ENCODE data around the gene SETMAR.
"Not testable (repeated sequence)": the region's sequence is repeated elsewhere in the genome, so short reads cannot be mapped to it uniquely, and the experiment has no call there.

Gene SETMAR

DNA sequence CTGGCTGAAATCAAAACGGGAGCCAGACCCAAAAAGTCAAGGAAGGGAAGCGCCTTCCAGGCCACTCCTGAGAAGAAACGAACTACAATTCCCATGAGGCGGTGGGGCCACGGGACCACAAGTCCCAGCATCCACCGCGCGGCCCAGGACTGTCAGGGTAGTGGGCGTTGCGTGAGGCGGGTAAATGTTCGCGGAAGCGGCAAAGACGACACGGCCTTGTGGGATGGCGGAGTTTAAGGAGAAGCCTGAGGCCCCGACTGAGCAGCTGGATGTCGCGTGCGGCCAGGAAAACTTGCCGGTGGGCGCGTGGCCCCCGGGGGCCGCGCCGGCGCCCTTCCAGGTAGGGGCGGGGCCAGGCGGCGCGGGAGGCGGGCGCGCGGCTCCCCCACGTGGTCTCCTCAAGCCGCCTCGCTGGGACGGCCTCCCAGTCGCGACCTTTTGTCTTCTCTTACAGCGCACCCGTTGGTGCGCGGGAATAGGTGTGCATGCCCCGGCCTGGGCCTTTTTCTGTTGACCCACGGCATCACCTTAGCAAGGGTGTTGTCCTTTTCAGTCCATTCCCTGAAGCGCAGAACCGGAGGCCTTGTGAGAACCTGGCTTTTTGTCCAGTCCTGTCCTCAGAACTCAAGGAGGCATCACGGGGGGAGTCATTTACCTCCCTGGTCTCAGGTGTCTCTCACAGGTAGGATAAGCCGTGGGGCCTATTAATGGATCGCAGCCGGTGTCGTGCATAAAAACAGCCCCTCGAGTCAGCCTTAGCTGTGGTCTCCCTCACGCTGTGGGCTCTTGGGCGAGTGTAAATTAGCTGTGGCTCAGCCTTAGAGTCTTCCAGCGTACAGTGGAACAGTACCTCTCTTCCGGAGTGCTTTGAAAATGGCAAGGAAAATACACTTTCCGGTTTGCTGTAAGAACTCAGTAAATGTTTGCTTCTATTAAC lies at the start of gene SETMAR:
Gene SETMAR, plus strand, starts transcription at position 183 of the 937 bp plus-strand sequence. Its CDS starts 2 bp downstream, at position 185.
- DNase-seq (ENCODE audit: low spot score), result peak; percentile 81

DNA sequence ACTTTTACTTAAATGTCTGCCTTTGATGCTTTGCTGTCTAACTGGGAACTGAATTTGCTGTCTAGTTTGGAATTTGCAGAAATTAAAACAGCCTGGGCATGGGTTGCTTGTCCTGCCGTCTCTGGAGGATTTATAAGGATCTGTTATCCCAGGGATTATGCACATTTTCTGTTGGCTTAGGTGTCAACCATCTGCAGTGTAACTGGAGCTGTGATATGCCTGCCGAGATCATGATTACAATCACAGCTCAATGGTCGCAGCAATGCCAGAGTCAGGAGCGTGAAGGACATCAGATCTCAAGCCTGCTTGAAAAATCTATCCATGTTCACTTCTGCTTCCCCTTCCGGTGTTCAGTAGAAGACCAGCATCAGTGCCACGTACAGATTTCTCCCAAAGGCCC lies 41.8 kb upstream of the SETMAR start:
- DNase-seq (ENCODE audit: low spot score), result no peak

DNA sequence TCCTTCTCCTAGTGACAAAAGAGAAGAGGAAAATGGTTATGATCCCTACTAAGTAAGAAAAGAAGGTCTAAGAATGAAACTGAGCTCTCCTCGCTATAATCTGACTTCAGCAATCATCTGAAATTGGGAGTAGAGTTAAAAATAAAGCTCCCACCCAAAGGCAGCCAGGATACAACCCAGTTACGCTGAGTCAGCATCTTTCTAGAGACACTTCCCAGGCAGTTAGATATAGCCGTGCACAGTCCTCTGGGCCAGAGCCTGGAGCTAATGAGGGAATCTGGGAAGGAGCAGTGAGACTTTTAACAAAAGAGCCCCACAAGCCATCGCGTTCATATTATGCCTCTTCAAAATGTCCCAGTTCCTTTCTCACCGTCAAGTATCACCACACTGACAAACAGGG lies 39.1 kb upstream of the SETMAR start:
- no peak for DNase-seq (ENCODE audit: low spot score)

DNA sequence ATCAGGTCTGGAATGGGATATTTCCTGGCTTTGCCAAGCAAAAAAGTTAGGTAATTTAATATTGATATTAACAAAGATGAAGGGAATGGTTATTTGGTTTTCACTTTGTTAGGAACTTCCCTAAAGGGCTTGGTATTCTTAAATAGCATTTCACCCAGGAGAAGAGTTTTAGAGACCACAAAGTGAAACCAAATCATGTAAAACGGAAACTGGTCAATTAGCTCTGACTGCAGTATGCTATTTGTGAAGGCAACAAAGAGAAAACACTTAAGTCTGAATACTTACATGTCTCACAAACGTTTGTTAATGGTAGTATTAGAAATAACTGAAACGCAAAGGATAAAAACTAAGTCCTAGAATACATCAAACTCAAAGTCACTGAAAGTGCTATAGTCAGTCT lies 32.4 kb upstream of the SETMAR start:
- no peak for DNase-seq (ENCODE audit: low spot score)

DNA sequence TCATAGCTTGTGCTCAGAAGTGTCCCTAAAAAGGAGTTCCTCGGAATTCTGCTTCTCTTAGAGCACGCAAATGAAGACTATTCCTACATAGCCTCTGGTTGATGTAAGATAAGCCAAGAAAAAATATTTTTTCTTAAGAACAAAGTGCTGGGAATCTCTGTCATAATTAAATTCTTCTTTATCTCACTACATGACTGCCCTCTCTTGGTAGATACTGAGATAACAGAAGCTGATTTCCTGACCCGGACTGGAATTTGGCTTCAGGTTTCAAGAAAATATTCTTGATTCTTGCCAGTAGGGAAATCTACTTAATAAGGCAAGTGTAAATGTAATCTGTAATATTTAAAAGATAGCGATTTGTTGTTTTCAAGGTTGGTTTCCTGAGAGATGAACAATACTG lies 31.3 kb upstream of the SETMAR start:
- no peak for DNase-seq (ENCODE audit: low spot score)

DNA sequence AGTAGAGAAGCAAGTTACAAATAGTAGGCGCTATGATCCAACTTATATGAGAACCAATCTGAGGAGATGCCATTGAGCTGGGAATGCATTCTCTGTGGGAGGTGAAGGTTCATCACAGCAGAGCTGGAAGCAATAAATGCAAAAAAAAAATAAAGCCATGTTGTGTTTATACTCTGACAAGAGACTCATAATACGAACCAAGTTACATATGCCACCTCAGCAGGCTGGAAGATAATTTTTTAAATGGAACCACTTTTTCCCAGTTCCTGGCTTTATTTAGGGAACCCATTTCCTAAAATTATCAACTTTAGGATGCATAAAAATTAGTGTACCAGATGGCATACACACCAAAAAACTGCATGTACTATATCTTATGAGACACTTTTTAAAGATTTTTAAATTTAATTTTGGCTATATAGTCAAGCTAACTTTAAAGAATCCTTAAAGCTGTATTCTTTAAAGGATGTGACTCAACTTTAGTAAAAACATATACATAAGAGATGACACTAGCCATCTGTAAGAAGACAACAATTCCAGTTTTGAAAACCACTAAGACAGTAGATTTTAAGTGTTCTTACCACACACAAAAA lies 23.6 kb upstream of the SETMAR start:
- DNase-seq (ENCODE audit: low spot score), result no peak

DNA sequence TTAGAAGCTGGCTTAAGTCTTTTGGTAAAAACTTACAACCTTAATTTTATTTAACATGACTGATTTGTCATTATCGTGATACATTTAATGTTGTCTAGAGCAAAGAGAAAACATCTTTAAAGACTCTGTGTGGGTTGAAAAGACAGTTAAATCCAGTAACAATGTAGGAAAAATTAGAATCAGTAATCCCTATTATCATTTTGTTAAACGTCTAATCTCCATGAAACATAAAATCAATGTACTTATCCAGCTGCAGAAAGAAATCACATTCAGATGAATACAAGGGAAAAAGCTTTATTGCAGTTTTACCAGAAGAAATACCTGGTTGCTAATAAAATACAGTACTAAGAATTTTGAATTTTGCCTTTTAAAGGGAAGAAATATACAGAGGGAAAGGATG lies 21.2 kb upstream of the SETMAR start:
- no peak for DNase-seq (ENCODE audit: low spot score)

DNA sequence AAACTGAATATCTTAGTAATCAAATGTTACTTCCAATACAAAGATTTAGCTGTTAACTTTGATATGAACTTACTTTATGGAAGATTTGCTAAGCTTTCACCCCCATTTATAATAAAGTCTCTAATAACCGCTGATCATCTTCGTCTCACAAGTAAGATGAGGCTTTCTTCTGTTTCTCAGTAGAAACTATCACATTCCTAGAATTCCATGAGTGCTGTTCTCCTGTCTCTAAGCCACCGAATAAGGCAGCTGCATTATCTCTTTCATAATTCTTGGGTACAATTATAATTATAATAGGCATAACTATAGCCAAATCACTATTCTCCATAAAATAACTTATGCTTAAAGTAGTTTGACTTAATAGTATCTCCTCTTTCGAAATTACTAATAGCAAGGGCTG lies 18.3 kb upstream of the SETMAR start:
- DNase-seq (ENCODE audit: low spot score), result no peak

DNA sequence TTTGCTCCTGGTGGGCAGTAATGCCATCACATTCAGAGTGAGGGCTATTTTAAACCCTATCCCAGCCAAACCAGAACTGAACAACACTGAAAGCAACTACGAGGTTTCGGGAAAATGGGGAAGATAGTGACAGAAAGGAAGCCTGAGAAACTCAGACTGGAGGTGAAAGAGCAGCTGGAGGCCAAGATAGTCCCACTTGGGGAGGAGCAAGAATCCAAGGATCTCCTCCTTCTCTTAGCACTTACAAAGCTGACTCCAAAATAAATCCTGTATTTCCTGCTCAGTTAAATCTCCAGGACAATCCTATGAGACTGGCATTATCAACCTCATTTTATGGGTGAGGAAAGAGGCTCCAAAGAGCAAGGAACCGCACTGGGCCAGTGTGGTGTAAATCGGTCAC lies 14.1 kb upstream of the SETMAR start:
- DNase-seq (ENCODE audit: low spot score), result no peak

DNA sequence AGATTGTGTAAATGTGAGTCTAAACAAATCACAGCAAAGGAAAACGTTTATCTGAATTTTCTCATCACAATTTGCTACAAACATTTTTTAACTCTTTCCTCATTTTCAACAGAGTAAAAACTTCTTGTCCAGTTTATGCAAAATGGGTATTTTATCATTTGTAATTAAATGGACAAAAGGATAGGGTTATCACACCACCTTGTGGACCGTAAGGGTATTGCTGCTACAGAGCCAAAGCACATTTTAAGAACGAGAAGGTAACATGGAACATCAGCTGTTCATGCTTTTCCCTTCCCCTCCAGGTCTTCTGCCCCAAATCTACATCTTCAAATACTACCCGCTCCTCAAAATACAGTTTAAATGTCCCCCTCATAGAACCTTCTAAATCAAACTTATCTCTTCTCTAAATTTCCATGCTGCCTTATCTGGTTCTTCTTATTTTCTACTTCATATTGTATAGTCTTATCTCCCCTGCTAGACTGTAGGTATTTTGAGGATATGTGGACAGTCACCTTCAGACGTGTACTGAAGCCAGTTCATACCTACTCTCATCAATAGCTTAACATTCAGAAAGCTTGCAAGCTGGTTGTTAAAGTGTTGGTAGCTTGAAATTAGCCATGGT lies 12.8 kb upstream of the SETMAR start:
- DNase-seq (ENCODE audit: low spot score), result peak; percentile 59

DNA sequence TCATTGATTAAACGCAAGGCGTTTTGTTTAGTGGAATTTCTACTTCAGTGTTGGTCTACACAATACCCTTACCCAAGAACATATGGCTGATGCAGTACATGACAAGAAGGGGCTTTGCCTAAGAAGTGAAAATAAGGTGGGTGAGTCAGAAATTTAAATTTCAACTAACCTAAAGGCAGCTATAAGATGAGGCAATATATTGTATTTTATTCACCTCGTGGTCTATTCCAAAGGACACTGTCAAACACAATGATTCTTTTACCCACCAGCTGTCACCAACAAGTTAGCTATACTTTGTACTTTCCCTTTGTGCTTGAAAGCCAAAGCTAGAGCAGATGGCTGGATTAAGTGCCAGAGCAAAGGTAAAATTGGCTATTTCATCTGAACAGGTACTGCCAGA lies 10.9 kb upstream of the SETMAR start:
- DNase-seq (ENCODE audit: low spot score), result no peak

DNA sequence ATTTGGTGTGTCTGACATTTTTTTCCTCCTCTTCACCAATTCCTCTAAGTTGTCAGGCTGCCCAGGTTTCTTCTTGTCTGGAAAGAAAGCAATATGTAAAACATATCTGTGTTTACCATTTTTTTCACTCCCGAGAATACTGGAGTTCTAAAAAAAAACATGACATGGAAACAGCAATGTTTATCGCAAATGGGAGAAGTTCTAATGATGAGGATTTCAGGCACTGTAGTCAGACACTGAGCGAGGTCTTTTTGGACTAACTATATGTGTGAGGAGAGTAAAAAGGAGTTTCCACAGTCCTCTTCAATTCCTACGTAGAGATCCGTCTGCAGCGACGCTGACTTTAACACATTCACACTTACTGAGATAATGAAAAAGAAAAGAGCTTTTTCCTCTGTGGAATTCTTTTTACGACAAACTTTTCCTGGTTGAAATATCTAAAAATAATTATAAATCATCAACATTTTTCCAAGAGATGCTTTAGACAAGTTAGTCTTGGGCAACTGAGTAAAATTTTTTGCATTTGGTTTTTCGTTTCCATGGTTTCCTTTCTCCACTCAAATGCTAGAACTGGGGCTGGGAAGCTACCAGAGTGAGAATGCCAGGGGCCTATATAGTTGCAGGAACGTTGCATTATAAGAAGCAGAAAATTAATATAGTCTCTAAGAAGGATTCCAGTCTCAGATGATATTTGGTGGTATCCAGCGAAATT lies 8.4 kb upstream of the SETMAR start:
- DNase-seq (ENCODE audit: low spot score), result no peak

DNA sequence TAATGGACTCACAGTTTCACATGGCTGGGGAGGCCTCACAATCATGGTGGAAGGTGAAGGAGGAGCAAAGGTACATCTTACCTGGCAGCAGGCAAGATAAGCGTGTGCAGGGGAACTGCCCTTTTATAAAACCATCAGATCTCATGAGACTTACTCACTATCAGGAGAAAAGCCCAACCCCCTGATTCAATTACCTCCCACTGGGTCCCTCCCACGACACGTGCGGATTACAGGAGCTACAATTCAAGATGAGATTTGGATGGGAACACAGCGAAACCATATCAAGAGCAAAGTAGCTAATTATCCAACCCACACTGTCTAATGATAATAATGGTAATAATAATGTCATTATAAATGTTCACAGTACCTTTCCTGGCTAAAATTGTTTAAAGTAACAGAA lies 6.7 kb upstream of the SETMAR start:
- not testable (repeated sequence) for DNase-seq (ENCODE audit: low spot score)

DNA sequence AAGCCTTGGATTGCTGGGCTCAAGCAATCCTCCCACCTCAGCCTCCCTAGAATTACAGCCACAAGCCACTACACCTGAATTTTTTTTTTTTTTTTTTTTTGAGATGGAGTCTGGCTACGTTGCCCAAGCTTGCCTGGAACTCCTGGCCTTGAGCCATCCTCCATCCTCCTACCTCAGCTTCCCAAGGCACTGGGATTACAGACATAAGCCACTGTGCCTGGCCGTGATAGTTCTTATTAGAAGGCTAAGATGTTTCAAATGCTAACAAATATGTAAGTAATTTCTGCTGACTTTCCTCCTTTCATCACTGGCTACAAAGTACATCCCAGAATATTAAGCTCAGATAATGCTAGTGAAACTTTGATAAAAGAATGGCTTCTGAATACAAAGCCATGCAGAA lies 5.7 kb upstream of the SETMAR start:
- DNase-seq (ENCODE audit: low spot score), result no peak

DNA sequence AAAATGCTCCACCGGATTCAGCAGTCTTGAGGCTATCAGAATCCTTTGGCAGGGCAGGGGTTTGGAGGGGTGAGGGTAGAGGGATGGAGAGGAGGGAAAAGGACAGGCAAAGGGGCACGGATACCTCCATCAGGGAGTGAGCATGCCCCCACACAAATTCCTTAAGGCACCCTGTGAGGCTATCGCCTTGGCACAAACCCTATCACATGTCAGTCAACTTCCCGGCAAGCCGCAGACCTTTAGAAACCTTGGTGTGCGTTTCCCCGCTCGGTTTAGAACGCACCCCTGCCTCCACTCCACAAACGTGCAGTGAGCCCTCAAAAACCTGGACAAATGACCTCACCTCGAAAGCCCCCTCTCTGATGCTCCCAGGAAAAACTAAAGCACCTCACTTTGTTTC lies 422 bp upstream of the SETMAR start:
- DNase-seq (ENCODE audit: low spot score), result no peak

DNA sequence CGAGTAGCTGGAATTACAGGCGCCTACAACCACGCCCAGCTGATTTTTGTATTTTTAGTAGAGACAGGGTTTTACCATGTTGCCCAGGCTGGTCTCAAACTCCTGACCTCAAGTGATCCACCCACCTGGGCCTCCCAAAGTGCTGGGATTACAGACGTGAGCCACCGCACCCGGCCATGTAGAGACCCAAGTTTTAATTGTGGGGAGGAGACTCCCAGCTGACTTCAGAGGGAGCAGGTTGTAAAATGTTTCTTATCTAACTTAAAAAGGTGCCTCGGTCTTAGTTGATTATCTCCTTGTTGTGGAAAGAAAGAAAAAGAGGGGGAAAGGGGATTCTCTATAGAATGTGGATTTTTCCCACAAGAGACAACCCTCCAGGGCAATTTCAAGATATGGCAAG lies 2.0 kb downstream of the SETMAR start:
- DNase-seq (ENCODE audit: low spot score), result not testable (repeated sequence)

DNA sequence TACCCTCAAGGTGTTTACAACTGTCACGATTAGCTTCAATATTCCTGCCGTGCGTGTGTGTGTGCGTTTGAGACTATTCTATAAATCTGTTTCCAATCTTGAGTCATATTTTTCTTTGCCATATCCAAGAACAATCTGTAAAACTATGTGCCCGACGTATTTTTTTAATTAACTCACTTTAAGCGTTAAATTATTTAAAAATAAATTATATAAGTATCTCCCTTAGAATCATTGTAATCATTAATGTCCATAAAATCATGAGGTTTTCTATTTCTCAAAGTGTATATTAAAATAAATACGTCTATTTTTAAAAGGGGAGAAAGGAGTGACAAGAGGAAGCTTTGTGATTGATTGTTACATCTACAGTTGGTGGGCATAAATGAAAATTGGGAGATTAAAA lies 2.9 kb downstream of the SETMAR start:
- DNase-seq (ENCODE audit: low spot score), result no peak

DNA sequence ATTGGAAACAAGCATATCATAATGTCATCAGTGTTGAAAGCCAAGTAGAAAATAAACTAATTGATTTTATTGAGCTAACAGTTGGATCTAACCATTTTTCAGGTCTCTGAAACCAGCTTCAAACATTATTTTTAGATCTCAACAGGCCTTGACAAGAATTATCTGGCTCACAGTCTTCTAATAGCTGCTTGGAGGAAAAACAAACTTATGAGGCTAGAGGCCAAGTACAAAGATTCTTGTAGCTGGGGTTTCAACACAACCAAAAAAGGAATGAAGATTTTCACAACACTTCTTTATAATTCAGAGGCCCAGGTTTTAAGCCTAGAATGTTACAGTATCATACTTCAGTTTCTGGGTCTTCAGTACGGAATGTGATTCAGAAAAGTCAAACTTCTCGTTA lies 3.7 kb downstream of the SETMAR start:
- no peak for DNase-seq (ENCODE audit: low spot score)

DNA sequence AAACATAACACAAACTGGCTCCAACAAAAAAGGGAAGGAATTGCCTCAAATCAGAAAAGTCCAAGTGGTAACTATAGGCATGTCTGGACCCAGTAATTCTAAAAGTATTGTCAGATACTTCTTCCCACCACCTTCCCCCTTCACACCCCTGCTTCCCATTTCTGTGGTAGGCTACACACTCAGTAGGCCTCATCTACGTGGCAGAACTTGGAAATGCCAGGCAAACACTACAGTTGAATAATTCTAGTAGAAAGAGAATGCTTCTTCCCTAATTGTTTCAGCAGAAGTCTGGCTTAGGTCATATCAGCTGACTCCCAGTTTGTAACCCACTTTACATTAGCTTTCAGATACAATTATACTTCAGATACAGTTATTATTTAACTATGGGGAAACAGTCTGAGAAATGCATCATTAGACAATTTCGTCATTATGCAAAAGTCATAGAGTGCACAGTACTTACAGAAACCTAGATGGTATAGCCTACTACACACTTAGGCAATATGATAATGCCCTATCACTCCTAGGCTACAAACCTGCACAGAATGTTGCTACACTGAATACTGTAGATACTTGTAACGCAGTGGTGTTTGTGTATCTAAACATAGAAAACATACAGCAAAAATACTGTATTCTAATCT lies 6.4 kb downstream of the SETMAR start:
- DNase-seq (ENCODE audit: low spot score), result no peak

DNA sequence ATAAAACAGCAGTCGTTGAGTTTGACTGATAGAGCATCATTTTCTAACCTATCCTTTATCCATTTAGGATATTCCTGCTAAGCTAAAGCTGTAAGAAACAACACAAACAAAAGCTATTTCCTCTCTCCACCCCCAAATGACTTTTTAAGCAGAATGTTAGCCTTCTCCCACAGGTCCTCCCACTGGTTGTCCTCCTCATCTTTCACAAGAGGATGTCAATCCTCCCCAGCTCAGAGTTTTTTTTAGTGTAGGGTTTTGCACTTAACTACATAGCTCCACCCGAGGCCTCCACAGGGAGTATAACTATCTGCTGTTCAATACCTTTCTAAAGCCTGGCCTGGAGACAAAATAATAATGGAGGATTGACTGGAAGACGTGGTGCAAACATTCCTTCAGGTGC lies 7.8 kb downstream of the SETMAR start:
- DNase-seq (ENCODE audit: low spot score), result no peak

DNA sequence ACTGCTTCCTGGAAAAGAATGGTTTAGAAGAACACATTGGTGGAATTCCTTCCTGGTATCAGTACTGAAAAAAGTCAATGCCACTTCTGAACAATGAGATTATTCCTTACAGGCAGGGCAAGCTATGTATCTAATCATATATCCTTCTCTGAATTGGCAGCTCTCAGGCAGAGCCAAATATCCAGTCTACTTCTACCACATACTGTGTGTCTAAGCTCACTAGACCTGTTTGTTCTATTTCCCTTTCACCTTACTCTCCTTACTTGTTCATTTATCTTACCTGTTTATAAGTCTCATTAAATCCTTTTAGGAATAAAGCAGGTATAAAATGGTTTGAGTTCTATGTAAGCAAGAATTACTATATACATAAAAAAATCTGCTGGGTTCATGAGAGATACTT lies 8.3 kb downstream of the SETMAR start:
- DNase-seq (ENCODE audit: low spot score), result no peak
